Measurements from ENCODE around the gene HS1BP3. TPM values are rescaled to one million over a fixed set of nuclear protein-coding genes. Genes with fewer than 3 reads are reported as not detected.
A peak's percentile ranks its signal among the peaks of the same experiment; 100 is the strongest.

HS1BP3 gene
- total and polyA plus RNA-seq, 2 of the 4 experiments (the other 2 are of a cell fraction): 9.0 to 14.8 TPM

GRCh38 chr2:20589975-20590703, 60.8 kb downstream of the HS1BP3 start:
- dilution Hi-C loops (cut with HindIII; ENCODE audit: low sequenced_read_pairs, unreplicated experiment) (no loop called here), in situ Hi-C loops (cut with MboI; ENCODE audit: low sequenced_read_pairs) (no loop called here), intact Hi-C loops (cut with micrococcal nuclease) (no loop called here)
- Histone ChIP-seq H3K23ac (ENCODE audit: low read depth, low read length) (peak overlapping the region; percentile 31; the same call in 1 of the 2 replicates), H4K91ac (ENCODE audit: insufficient read depth, low read depth, low read length) (peak overlapping the region; percentile 80), H3K4me2 (ENCODE audit: low read depth, low read length) (no peak overlapping the region), H3K4me3 (ENCODE audit: insufficient read depth, low read depth, low read length) (no peak overlapping the region), H2AK9ac (replicated peaks; ENCODE audit: low read depth, low read length, poor library complexity) (peak overlapping the region; percentile 25), H4K8ac (ENCODE audit: low read depth in 2 of 2, low read length in 2 of 2) (peak overlapping the region; percentile 49 to 52; a peak in 3 of 4 replicates), H3K4me1 (ENCODE audit: control insufficient read depth, insufficient read depth, low read length) (peaks cover 44% of the 10 kb centered on the region), H3K56ac (ENCODE audit: extremely low read depth, insufficient read depth, low read length) (peak overlapping the region; percentile 9; the same call in 1 of the 2 replicates), H3K4ac (ENCODE audit: low read depth, low read length) (peak overlapping the region; percentile 89), H3K9ac (ENCODE audit: low read depth, low read length) (no peak overlapping the region), H3K27me3 (ENCODE audit: control insufficient read depth, insufficient read depth, low read length) (no peaks in the 10 kb centered on the region), H4K5ac (ENCODE audit: low read depth, low read length) (peak overlapping the region; percentile 56), H2BK15ac (ENCODE audit: low read depth, low read length) (peak overlapping the region; percentile 78; the same call in 2 of the 3 replicates), H3K14ac (replicated peaks; ENCODE audit: low read depth, low read length) (peak overlapping the region; percentile 66), H3K36me3 (ENCODE audit: control insufficient read depth, insufficient read depth, low read length) (no peaks in the 10 kb centered on the region), H2AK5ac (ENCODE audit: low read depth, low read length) (peak overlapping the region; percentile 87), H4K20me1 (ENCODE audit: insufficient read depth, low read length) (no peaks in the 10 kb centered on the region), H3K27ac (ENCODE audit: insufficient read depth, low read length) (peak overlapping the region; percentile 1; the same call in 1 of the 2 replicates), H2BK20ac (ENCODE audit: low read depth, low read length) (peak overlapping the region; percentile 88), H3K9me3 (ENCODE audit: control insufficient read depth, insufficient read depth, low read length) (no peaks in the 10 kb centered on the region), H3K79me1 (ENCODE audit: low read depth in 1 of 2, low read length in 2 of 2) (peaks cover 0 to 12% of the 10 kb centered on the region in 2 experiments; a peak in 1 of 4 replicates), H2BK120ac (ENCODE audit: low read depth, low read length) (peak overlapping the region; percentile 95), H3K18ac (ENCODE audit: low read depth, low read length) (peak overlapping the region; percentile 40; the same call in 1 of the 2 replicates), H3K9me1 (ENCODE audit: insufficient read depth, low read length) (peaks cover 53% of the 10 kb centered on the region), H2AFZ (replicated peaks; ENCODE audit: low read length, poor library complexity) (peak overlapping the region; percentile 63), H2BK5ac (ENCODE audit: low read depth, low read length, poor library complexity, severe bottlenecking) (peak overlapping the region; percentile 74)
- TF ChIP-seq POLR2A (IDR thresholded peaks at IDR 0.05; ENCODE audit: low read depth, low read length): no peak
- 0 out of 2 replicates have a peak, but pooled peaks have one; percentile 24 for TF ChIP-seq MAZ (IDR thresholded peaks at IDR 0.05; ENCODE audit: borderline replicate concordance, low read depth, low read length)
- ChIA-PET CTCF (no interaction called here), POLR2A (ENCODE audit: unreplicated experiment) (no interaction called here)
- DNase-seq: peak; percentile 35
- ATAC-seq (ENCODE audit: low read depth): peak; percentile 36; the same call in 1 of the 2 replicates
- WGBS, 2 experiments (ENCODE audit: extremely low coverage in 2 of 2, insufficient read length in 1 of 2): 73% methylated on average over 3 of the region's 14 CpGs; no CpG with 5 or more reads in 1 of the 2 experiments
- no TSS peak for BruUV-seq (replicated peaks)
